H1 (cell line): Measurements from ENCODE around the gene SYF2. TPM values are rescaled to one million over a fixed set of nuclear protein-coding genes. Genes with fewer than 3 reads are reported as not detected.

Source experiments
- CHD7 ChIP-seq: fragments of 300-600 bp; sonication (generic); IDR thresholded peaks from 2 replicates; pipeline ENCODE4 v1.7.1; 2012; ENCODE audit warnings: low read length, moderate library complexity, mild to moderate bottlenecking, inconsistent platforms; ENCODE audit not compliant: insufficient replicate concordance
- HDAC2 ChIP-seq, 2 experiments: fragments of 300-600 bp in 1 of 2; sonication (generic) in 1 of 2; IDR thresholded peaks; 2 replicates each; pipeline ENCODE4 v1.6.1; 2011 to 2012; ENCODE audit warnings: low read depth in 2 of 2, low read length in 2 of 2, mild to moderate bottlenecking in 2 of 2, moderate library complexity in 2 of 2, borderline replicate concordance in 1 of 2, inconsistent platforms in 1 of 2
- HDAC6 ChIP-seq: IDR thresholded peaks from one replicate; pipeline ENCODE4 v1.7.1; 2012; ENCODE audit warnings: low read depth, mild to moderate bottlenecking, inconsistent platforms, low read length, moderate library complexity
- MAX ChIP-seq: IDR thresholded peaks from 2 replicates; pipeline ENCODE4 v1.6.1; 2012; ENCODE audit warnings: inconsistent platforms
- RAD21 ChIP-seq, 2 experiments: IDR thresholded peaks in 1 of 2; conservative IDR thresholded peaks in 1 of 2; 2 replicates each; pipeline ENCODE4 v1.6.1; 2011; ENCODE audit warnings: low read depth in 2 of 2, low read length in 2 of 2, improper control_type of control experiment in 1 of 2, inconsistent platforms in 1 of 2, mild to moderate bottlenecking in 1 of 2, moderate library complexity in 1 of 2
- SAP30 ChIP-seq: fragments of 300-600 bp; sonication (generic); IDR thresholded peaks from 2 replicates; pipeline ENCODE4 v1.7.1; 2012; ENCODE audit warnings: low read length, moderate library complexity, mild to moderate bottlenecking, inconsistent platforms; ENCODE audit not compliant: insufficient read depth, insufficient replicate concordance
- SP1 ChIP-seq: IDR thresholded peaks from 2 replicates; pipeline ENCODE4 v1.6.1; 2011; ENCODE audit warnings: low read depth, low read length
- polyA plus RNA-seq, 7 experiments: library from polyadenylated mRNA; depleted of rRNA in 3 of 7; stranded (reverse) in 5 of 7; unstranded in 2 of 7; fragments of >200 nt in 5 of 7; fragments of 200-250 nt in 2 of 7; gene quantifications; 1 replicate in 5 of 7; 2 replicates in 1 of 7; 4 replicates in 1 of 7; pipeline versions ENCODE4 v1.2.1 to v1.2.3, GENCODE V29; 2011 to 2013; ENCODE audit warnings: missing spikeins in 2 of 7, mixed read lengths in 2 of 7
- total RNA-seq: library from RNA; stranded (reverse); fragmentation: NEBNext Ultra II Directional; extraction: Animal tissue kit (Norgen Biotek cat#: 25700); gene quantifications from 2 replicates; pipeline ENCODE4 v1.2.1, GENCODE V29; 2021

SYF2 gene
- total and polyA plus RNA-seq, 2 of the 8 experiments (the other 6 are each of a cell fraction or from before 2014, with no cell fraction given) = 7.5 to 33.0 TPM

GRCh38 chr1:25232866-25233784 is 823 bp upstream of the SYF2 start (continued):
- TF ChIP-seq HDAC2 (IDR thresholded peaks at IDR 0.05; ENCODE audit: borderline replicate concordance in 1 of 2, low read depth in 2 of 2, low read length in 2 of 2) (no peak), RAD21 (IDR thresholded peaks at IDR 0.05 in 1 of 2, conservative IDR thresholded peaks at IDR 0.05 in 1 of 2; ENCODE audit: low read depth in 2 of 2, low read length in 2 of 2) (no peak), MAX (no peak), HDAC6 (no peak), SP1 (0 out of 2 replicates have a peak, but pooled peaks have one; percentile 40), CHD7 (no peak), SAP30 (peak; percentile 7)
